NCI-H1930 (cell line): Measurements from ENCODE around the gene KRTAP20-3.

Source experiments
- DNase-seq, 2 experiments: peaks; one replicate each; lab custom pipeline; 2025; lab: John Stamatoyannopoulos, UW

The KRTAP20-3 gene

GRCh38 chr21:30684506-30684905 lies 41.8 kb downstream of the KRTAP20-3 start:
- DNase-seq, result no peak

- DNase-seq, result no peak
These were observed 47.2 kb downstream of the KRTAP20-3 start for GRCh38 chr21:30689822-30690221.
